ENCODE measurements around the gene POU2F3. TPM values are rescaled to one million over a fixed set of nuclear protein-coding genes. Genes with fewer than 3 reads are reported as not detected.

The POU2F3 gene
- total RNA-seq, 1 experiment from 2014 or later: not detected

DNA sequence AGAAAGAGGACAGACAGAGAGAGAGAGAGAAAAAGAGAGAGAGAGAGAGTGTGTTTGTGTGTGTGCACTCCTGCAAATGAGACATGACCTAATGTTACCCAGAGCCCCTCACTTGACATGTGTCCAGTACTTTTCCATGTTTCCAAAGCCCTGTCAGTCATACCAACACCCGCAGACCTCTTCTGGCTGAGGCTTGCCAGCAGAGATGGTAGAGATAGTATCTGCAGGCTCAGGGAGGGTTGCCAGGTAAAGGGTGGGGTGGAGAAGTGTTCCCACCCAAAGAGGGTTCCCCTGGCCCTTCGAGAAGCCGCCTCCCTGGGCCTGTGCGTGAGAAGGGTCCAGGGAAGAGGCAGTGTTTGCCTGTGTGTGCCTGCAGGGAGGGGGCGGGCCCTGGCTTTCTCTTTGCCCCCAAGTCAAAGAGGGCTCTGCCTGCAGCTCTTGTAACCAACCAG lies 40.7 kb downstream of the POU2F3 start:
- ChIA-PET CTCF (interaction anchor here (0.6 kb wide), 1 partner anchor 1247 kb away, joined by 3 read pairs; no protein-coding TSS in a partner anchor), POLR2A (interaction anchor here (0.6 kb wide), 1 partner anchor 41 kb away, joined by 6 read pairs; the partner anchor contains the start of gene POU2F3)
- no peaks in the 10 kb centered on the region for H3K36me3 ChIP-seq (ENCODE audit: control insufficient read depth, insufficient read depth, low read length)
- H3K4me3 ChIP-seq (ENCODE audit: low read depth in 2 of 2, low read length in 2 of 2): no peak overlapping the region
- H3K27ac ChIP-seq (ENCODE audit: low read length): no peak overlapping the region
- H3K9me3 ChIP-seq (ENCODE audit: control insufficient read depth, insufficient read depth, low read depth, low read length): no peaks in the 10 kb centered on the region
- DNase-seq (ENCODE audit: low read depth, low spot score): no peak
- BruUV-seq (replicated peaks): no TSS peak
- TF ChIP-seq, protein P1, sequence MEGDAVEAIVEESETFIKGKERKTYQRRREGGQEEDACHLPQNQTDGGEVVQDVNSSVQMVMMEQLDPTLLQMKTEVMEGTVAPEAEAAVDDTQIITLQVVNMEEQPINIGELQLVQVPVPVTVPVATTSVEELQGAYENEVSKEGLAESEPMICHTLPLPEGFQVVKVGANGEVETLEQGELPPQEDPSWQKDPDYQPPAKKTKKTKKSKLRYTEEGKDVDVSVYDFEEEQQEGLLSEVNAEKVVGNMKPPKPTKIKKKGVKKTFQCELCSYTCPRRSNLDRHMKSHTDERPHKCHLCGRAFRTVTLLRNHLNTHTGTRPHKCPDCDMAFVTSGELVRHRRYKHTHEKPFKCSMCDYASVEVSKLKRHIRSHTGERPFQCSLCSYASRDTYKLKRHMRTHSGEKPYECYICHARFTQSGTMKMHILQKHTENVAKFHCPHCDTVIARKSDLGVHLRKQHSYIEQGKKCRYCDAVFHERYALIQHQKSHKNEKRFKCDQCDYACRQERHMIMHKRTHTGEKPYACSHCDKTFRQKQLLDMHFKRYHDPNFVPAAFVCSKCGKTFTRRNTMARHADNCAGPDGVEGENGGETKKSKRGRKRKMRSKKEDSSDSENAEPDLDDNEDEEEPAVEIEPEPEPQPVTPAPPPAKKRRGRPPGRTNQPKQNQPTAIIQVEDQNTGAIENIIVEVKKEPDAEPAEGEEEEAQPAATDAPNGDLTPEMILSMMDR (IDR thresholded peaks at IDR 0.05): no peak
- TF ChIP-seq, protein P2, sequence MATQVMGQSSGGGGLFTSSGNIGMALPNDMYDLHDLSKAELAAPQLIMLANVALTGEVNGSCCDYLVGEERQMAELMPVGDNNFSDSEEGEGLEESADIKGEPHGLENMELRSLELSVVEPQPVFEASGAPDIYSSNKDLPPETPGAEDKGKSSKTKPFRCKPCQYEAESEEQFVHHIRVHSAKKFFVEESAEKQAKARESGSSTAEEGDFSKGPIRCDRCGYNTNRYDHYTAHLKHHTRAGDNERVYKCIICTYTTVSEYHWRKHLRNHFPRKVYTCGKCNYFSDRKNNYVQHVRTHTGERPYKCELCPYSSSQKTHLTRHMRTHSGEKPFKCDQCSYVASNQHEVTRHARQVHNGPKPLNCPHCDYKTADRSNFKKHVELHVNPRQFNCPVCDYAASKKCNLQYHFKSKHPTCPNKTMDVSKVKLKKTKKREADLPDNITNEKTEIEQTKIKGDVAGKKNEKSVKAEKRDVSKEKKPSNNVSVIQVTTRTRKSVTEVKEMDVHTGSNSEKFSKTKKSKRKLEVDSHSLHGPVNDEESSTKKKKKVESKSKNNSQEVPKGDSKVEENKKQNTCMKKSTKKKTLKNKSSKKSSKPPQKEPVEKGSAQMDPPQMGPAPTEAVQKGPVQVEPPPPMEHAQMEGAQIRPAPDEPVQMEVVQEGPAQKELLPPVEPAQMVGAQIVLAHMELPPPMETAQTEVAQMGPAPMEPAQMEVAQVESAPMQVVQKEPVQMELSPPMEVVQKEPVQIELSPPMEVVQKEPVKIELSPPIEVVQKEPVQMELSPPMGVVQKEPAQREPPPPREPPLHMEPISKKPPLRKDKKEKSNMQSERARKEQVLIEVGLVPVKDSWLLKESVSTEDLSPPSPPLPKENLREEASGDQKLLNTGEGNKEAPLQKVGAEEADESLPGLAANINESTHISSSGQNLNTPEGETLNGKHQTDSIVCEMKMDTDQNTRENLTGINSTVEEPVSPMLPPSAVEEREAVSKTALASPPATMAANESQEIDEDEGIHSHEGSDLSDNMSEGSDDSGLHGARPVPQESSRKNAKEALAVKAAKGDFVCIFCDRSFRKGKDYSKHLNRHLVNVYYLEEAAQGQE (IDR thresholded peaks at IDR 0.05; ENCODE audit: insufficient read depth in 1 of 2, low read depth in 2 of 2, low read length in 1 of 2): no peak
- TF ChIP-seq POLR2AphosphoS5 (IDR thresholded peaks at IDR 0.05; ENCODE audit: low read depth, low read length): no peak
- TF ChIP-seq TCF7L2 (IDR thresholded peaks at IDR 0.05; ENCODE audit: low read depth, low read length): no peak
- no peak for TF ChIP-seq SIN3A (IDR thresholded peaks at IDR 0.05; ENCODE audit: borderline replicate concordance, insufficient read depth, low read depth, low read length)
- intact Hi-C loops (cut with micrococcal nuclease; ENCODE audit: unreplicated experiment): no loop called here
- H3K27me3 ChIP-seq (ENCODE audit: control insufficient read depth, insufficient read depth, low read length): no peaks in the 10 kb centered on the region
- 0 out of 2 replicates have a peak, but pooled peaks cover 4% of the 10 kb centered on the region for H3K4me1 ChIP-seq (ENCODE audit: control insufficient read depth, insufficient read depth, low read length)
- peak; percentile 30; the same call in 1 of the 2 replicates for ATAC-seq
- in situ Hi-C loops (cut with HindIII; ENCODE audit: low pct_unique_long_range_greater_than_20kb, low sequenced_read_pairs): no loop called here

DNA sequence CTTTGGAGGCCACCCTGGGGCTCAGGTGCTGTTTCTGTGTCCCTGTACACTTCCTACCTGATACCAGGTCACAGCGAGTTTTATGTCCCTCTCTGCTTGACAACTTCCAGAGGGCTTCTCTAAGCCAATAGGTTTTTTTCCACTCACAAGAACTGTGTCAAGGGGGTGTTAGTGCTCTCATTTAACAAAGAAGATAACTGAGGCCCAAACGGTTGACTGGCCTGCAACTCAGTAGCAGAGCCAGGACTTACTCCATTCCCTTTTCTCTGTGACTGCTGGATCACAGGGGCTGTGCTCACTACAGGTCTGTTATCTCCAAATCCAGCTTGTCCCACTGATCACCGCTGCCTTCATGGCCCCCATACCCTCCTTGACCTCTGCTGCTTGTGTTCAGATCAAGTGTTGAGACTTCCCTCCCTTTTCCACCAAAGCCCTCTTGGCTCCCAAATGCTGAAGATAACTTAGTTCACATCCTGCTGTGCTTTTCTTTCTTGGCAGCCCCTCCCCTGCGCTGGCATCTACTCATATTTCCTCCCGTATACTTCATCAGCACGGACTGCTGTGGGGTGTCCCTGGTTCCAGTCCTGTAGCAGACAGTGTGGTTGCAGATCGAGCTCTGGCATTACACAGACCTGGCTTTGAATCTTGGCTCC lies 41.3 kb downstream of the POU2F3 start:
- Histone ChIP-seq H3K9me3 (ENCODE audit: control insufficient read depth, insufficient read depth, low read depth, low read length) (no peaks in the 10 kb centered on the region), H3K4me1 (ENCODE audit: control insufficient read depth, insufficient read depth, low read length) (0 out of 2 replicates have a peak, but pooled peaks cover 4% of the 10 kb centered on the region), H3K36me3 (ENCODE audit: control insufficient read depth, insufficient read depth, low read length) (no peaks in the 10 kb centered on the region), H3K27ac (ENCODE audit: low read length) (no peak overlapping the region), H3K27me3 (ENCODE audit: control insufficient read depth, insufficient read depth, low read length) (no peaks in the 10 kb centered on the region), H3K4me3 (ENCODE audit: low read depth in 2 of 2, low read length in 2 of 2) (no peak overlapping the region)
- ChIA-PET CTCF (interaction anchor here (0.6 kb wide), 1 partner anchor 1248 kb away, joined by 3 read pairs; no protein-coding TSS in a partner anchor), POLR2A (interaction anchor here (0.6 kb wide), 1 partner anchor 41 kb away, joined by 6 read pairs; the partner anchor contains the start of gene POU2F3)
- ATAC-seq (0 out of 2 replicates have a peak, but pooled peaks have one; percentile 14), DNase-seq (ENCODE audit: low read depth, low spot score) (no peak)
- BruUV-seq (replicated peaks): no TSS peak
- TF ChIP-seq POLR2AphosphoS5 (IDR thresholded peaks at IDR 0.05; ENCODE audit: low read depth, low read length) (no peak), SIN3A (IDR thresholded peaks at IDR 0.05; ENCODE audit: borderline replicate concordance, insufficient read depth, low read depth, low read length) (no peak)
- intact Hi-C loops (cut with micrococcal nuclease; ENCODE audit: unreplicated experiment) (no loop called here), in situ Hi-C loops (cut with HindIII; ENCODE audit: low pct_unique_long_range_greater_than_20kb, low sequenced_read_pairs) (no loop called here)

DNA sequence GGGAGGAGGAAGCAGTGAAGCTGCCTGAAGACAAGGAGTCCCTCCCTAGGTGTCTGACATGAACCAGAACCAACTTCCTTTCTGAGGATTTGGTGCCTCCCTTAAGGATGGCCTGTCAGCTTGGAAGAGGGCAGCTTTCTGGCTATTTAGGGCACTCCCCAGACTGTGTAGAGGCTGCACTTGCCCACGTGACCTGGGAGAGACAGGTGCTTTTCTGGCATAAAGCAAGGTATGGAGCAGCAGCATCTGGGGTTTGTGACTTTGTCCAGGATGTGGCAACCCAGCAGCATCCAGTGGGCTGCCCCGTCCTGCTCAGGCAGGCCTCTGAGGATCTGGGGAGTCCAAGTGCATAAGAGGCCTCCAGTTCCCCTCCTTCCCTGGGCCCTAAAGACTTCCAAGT lies 43.2 kb downstream of the POU2F3 start:
- no peaks in the 10 kb centered on the region for H3K9me3 ChIP-seq (ENCODE audit: control insufficient read depth, insufficient read depth, low read depth, low read length)
- H3K4me3 ChIP-seq (ENCODE audit: low read depth in 2 of 2, low read length in 2 of 2): no peak overlapping the region
- TF ChIP-seq, protein P1 (IDR thresholded peaks at IDR 0.05): no peak
- TF ChIP-seq TCF7L2 (IDR thresholded peaks at IDR 0.05; ENCODE audit: low read depth, low read length): no peak
- TF ChIP-seq, protein P2 (IDR thresholded peaks at IDR 0.05; ENCODE audit: insufficient read depth in 1 of 2, low read depth in 2 of 2, low read length in 1 of 2): no peak
- TF ChIP-seq POLR2AphosphoS5 (IDR thresholded peaks at IDR 0.05; ENCODE audit: low read depth, low read length): no peak
- no peak for TF ChIP-seq SIN3A (IDR thresholded peaks at IDR 0.05; ENCODE audit: borderline replicate concordance, insufficient read depth, low read depth, low read length)
- ATAC-seq: no peak
- no TSS peak for BruUV-seq (replicated peaks)
- in situ Hi-C loops (cut with HindIII; ENCODE audit: low pct_unique_long_range_greater_than_20kb, low sequenced_read_pairs): no loop called here
- H3K4me1 ChIP-seq (ENCODE audit: control insufficient read depth, insufficient read depth, low read length): 0 out of 2 replicates have a peak, but pooled peaks cover 4% of the 10 kb centered on the region
- H3K27me3 ChIP-seq (ENCODE audit: control insufficient read depth, insufficient read depth, low read length): no peaks in the 10 kb centered on the region; the same call in 1 of the 2 replicates
- H3K27ac ChIP-seq (ENCODE audit: low read length): no peak overlapping the region
- ChIA-PET CTCF (no interaction called here), POLR2A (no interaction called here)
- no peak for DNase-seq (ENCODE audit: low read depth, low spot score)
- H3K36me3 ChIP-seq (ENCODE audit: control insufficient read depth, insufficient read depth, low read length): no peaks in the 10 kb centered on the region
- intact Hi-C loops (cut with micrococcal nuclease; ENCODE audit: unreplicated experiment): no loop called here
